Superior temporal gyrus (tissue), 1 donor: ENCODE data around the gene FAM131B.

Source experiments
- DNase-seq: peaks from one replicate; pipeline ENCODE4 v3.0.0-alpha.2; 2016; ENCODE audit errors: extremely low spot score

Gene FAM131B

GRCh38 chr7:143359771-143360353 is 2.7 kb downstream of the FAM131B start:
- no peak for DNase-seq

GRCh38 chr7:143358626-143359025 is 3.9 kb downstream of the FAM131B start:
- no peak for DNase-seq

GRCh38 chr7:143356414-143357050 is 6.0 kb downstream of the FAM131B start:
- no peak for DNase-seq

GRCh38 chr7:143355450-143356385 is 6.8 kb downstream of the FAM131B start:
- DNase-seq: no peak

- DNase-seq: no peak
Observed at GRCh38 chr7:143354965-143355364, 7.5 kb downstream of the FAM131B start.

- no peak for DNase-seq
Observed at GRCh38 chr7:143354376-143354775, 8.1 kb downstream of the FAM131B start.

- DNase-seq: no peak
Observed at GRCh38 chr7:143352531-143353002, 9.9 kb downstream of the FAM131B start.

- no peak for DNase-seq
Observed at GRCh38 chr7:143351574-143351973, 10.9 kb downstream of the FAM131B start.

- DNase-seq: peak; percentile 76
Observed at GRCh38 chr7:143351060-143351459, 11.5 kb downstream of the FAM131B start.

GRCh38 chr7:143347950-143348349 is 14.6 kb downstream of the FAM131B start:
- no peak for DNase-seq

- no peak for DNase-seq
Observed at GRCh38 chr7:143346018-143346417, 16.5 kb downstream of the FAM131B start.

GRCh38 chr7:143345428-143345900 is 17.0 kb downstream of the FAM131B start:
- DNase-seq: no peak

GRCh38 chr7:143343596-143343995 is 18.9 kb downstream of the FAM131B start:
- DNase-seq: no peak

GRCh38 chr7:143341842-143342241 is 20.7 kb downstream of the FAM131B start:
- no peak for DNase-seq

- no peak for DNase-seq
Observed at GRCh38 chr7:143337216-143337615, 25.3 kb downstream of the FAM131B start.

- no peak for DNase-seq
Observed at GRCh38 chr7:143334244-143334643, 28.3 kb downstream of the FAM131B start.

- DNase-seq: no peak
Observed at GRCh38 chr7:143331179-143331801, 31.2 kb downstream of the FAM131B start.

GRCh38 chr7:143329471-143330170 is 32.9 kb downstream of the FAM131B start:
- DNase-seq: no peak

- no peak for DNase-seq
Observed at GRCh38 chr7:143327903-143328302, 34.6 kb downstream of the FAM131B start.

GRCh38 chr7:143325240-143325639 is 37.3 kb downstream of the FAM131B start:
- DNase-seq: no peak

- DNase-seq: no peak
Observed at GRCh38 chr7:143323653-143324052, 38.9 kb downstream of the FAM131B start.
